ENCODE measurements around the gene TTLL8.

DNA sequence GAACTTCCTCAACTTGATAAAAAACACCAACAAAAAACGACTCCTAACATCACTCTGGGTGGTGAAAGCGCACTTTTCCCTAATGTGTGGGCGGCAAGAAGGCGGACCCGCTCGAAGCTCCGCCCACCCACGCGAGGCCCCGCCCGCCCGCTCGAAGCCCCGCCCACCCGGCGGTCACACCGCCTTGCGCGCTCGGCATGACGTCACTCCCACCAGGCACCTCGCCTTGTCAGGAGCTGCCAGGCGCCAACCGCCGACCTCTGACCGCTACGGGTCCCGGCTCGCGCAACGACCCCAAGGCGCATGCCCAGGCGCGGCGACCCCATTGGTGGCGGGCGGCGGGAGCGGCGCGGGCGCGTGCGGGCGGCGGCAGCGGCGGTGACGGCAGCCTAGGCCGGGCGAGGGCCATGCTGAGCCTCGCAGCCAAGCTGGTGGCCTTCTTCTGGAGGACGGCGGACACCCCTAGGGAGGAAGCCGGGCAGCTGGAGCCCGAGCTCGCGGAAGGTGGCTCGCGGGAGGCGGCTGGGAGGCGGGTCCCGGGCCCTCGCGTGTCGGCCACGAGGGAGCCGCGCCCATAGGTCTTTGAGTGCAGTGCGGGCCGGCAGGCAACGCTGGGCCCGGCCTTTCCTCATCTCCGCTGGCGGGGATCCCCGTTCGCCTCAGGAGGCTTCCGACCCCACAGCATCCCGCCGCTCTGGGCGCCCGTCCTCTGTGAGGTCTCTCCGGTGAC lies 31.7 kb upstream of the TTLL8 start, which contains the start of gene MOV10L1:
- TF ChIP-seq, protein P1, sequence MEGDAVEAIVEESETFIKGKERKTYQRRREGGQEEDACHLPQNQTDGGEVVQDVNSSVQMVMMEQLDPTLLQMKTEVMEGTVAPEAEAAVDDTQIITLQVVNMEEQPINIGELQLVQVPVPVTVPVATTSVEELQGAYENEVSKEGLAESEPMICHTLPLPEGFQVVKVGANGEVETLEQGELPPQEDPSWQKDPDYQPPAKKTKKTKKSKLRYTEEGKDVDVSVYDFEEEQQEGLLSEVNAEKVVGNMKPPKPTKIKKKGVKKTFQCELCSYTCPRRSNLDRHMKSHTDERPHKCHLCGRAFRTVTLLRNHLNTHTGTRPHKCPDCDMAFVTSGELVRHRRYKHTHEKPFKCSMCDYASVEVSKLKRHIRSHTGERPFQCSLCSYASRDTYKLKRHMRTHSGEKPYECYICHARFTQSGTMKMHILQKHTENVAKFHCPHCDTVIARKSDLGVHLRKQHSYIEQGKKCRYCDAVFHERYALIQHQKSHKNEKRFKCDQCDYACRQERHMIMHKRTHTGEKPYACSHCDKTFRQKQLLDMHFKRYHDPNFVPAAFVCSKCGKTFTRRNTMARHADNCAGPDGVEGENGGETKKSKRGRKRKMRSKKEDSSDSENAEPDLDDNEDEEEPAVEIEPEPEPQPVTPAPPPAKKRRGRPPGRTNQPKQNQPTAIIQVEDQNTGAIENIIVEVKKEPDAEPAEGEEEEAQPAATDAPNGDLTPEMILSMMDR (IDR thresholded peaks at IDR 0.05) = no peak
- no peak for TF ChIP-seq POLR2A (IDR thresholded peaks at IDR 0.05)
